ENCODE measurements around the gene C3orf33.

Gene C3orf33

DNA sequence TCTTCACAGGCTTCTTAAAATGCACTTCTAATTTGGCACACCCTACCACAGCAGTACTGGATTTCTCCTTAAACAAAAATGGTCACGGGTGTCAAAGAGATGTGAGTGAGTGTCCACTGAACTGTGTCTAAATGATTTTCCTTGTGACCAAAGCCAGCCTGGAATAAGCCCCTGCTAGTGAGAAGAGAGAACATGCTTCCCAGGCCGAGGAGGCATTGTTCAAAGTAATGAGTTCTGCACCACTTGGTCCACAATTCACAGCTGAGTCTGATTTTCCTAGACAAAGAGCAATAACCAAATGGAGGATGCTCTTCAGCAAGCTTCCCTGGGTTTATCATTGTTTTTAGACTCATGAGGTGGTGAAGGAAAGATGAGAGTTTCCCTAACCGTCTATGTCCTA lies 65.0 kb downstream of the C3orf33 start:
- DNase-seq: no peak

DNA sequence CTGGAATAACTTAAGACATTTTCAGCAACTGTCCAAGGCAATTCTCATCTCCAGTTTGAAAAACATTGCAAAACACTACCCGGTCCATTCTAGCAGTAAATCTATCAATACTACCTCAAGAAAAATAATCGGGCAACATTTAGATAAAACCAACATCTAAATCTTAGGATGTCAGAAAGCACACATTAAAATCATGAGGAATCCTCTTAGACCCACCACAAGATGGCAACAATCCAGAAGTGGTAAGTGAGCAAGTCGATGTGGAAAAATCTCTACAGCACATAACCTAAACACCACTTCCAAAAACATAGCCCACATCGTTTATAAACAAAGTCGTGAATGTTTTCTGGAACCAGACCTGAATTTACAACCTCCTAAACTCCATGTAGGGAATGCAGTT lies 66.9 kb downstream of the C3orf33 start:
- peak; percentile 45 for DNase-seq

DNA sequence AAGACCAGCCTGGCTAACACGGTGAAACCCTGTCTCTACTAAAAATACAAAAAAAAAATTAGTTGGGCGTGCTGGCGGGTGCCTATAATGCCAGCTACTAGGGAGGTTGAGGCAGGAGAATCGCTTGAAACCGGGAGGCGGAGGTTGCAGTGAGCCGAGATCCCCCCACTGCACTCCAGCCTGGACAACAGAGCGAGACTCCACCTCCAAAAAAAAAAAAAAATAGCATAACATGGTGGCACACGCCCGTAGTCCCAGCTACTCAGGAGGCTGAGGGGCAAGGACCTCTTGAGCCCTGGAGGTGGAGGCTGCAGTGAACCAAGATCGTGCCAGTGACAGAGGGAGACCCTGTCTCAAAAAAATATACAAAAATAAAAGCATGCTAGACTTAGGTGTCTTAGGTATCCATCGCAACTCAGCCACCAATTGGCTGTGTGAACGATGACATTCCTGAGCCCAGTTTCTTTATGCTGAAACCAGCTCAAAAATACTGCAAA lies 67.5 kb downstream of the C3orf33 start:
- DNase-seq: no peak

DNA sequence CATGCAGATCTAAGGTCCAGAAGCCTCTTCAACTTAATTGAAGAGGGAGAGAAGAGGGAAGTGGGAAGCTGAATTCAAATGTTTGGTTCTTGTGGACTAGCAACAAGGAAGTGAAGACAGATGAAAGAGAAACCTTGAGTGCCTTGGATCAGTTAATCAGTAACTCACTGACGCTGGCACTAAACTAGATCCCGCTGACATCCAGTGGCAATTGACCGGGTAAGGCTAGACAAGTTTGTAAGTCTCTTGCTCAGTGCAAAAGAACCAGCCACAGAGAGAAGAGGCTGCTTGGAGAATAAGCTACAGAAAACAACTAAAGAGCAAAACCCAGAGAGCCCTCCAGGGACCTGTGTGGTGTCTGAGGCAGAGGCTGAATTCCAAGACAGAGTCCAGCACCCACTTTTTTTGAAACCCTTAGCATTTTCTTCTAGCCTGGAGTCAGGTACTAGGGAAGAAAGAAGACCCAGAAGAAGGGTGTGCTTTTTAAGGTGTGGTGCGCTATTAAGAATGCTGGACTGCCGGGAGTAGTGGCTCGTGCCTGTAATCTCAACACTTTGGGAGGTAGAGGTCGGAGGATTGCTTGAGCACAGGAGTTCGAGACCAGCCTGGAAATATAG lies 68.1 kb downstream of the C3orf33 start:
- DNase-seq: peak; percentile 70

DNA sequence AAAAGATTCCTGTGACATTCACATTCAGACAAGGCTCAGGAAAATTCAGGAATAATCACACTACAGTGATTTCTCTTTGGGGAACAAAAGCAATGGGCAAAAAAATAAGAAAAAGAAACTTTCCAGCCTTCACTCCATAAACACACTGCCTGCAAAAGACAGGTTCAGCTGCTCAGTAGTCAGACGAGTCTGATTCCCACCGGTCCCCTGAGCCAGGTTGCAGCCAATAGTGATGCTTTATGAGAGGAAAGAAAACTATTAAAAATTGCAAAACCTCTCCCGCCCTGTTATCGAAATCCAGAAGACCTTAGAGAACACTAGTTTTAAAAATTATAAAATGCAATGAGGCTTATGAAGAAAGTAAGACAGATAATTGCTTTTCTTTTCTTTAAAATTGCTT lies 69.7 kb downstream of the C3orf33 start:
- no peak for DNase-seq

DNA sequence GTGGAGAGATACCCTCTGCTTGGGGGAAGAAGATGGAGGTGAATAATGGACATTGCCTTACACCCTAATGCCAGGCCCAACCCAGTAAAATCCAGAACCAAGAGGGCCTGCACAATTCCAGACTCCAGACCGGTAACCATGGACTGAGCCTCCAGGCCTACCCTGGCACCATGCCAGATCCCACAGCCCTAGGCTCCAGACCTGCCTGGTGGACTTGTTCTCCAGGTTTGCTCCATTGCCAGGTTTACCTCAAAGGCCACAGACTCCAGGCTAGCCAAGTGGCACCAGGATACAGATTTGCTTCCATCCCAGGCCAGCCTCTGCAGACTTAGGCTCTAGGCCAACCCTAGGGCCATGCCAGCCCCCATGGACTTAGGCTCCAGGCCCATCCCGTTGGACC lies 75.2 kb downstream of the C3orf33 start:
- no peak for DNase-seq

DNA sequence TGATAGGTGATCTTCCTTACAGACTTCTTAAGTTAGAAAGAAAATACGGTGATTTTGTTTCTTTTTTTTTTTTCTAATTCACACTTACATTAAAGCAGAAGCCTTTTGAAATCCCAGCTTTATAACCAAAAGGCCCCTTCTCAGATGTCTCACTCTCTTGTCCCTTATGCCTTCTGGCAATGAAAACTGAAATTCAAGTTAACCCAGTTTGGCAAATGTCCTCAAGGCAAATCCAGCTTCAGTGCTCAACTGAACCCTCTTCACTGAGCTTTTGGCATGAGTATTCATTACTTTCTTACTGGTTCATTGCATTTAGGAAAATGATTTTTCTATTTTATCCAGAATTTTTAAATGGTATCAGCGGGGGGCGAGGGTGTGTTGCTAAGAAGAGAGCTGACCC lies 78.2 kb downstream of the C3orf33 start:
- DNase-seq: no peak

DNA sequence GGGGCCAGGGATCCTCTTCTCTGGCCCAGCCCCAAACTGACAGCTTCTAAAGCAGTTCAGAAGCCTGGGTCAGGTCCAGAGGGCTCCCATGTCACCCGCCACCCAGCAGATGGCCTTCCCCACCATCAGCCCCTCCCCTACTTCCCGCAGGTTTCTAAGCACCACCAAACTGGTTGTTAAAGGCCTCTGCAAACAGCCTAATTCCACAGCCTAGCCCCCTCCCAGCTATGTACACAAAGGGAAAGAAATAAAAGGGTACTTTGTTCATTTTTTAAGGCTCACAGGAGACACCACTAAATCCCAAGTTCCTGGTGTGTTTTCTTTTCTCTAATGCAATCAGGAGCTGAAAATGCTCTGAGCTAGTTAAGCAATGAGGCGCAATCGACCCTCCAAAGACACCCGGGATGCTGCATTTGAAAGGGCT lies 91.8 kb downstream of the C3orf33 start:
- DNase-seq: no peak
